Omental fat pad (tissue), 4 donors: Measurements from ENCODE around the gene ZNF747. TPM values are rescaled to one million over a fixed set of nuclear protein-coding genes. Genes with fewer than 3 reads are reported as not detected.

Experiments
- ATAC-seq: fragments of 150-250 bp; one replicate; pipeline ENCODE4 v1.9.1; 2016; ENCODE audit warnings: mild to moderate bottlenecking, moderate library complexity; ENCODE audit not compliant: low FRiP score
- DNase-seq: peaks from one replicate; pipeline ENCODE4 v3.0.0-alpha.2; 2019; ENCODE audit warnings: low spot score
- CTCF ChIP-seq, 3 donors: fragments of 450-650 bp; IDR thresholded peaks; one replicate each; pipeline ENCODE4 v1.5.1; 2016 to 2017; ENCODE audit warnings: antibody characterized with exemption in 3 of 3, mild to moderate bottlenecking in 3 of 3, moderate library complexity in 2 of 3
- total RNA-seq, 4 donors: library from RNA; depleted of rRNA; stranded (reverse); fragments of >200 nt; gene quantifications; one replicate each; pipeline ENCODE4 v1.1.0, GENCODE V29; 2016

The ZNF747 gene
- total RNA-seq, 4 donors from 2014 or later = 7.7 to 12.1 (median 10.4) TPM

- TF ChIP-seq CTCF (IDR thresholded peaks at IDR 0.05) = no peak
Observed at GRCh38 chr16:30569746-30570635, 35.3 kb upstream of the ZNF747 start.

GRCh38 chr16:30569281-30569680 is 34.6 kb upstream of the ZNF747 start:
- DNase-seq = no peak
- no peak for ATAC-seq
- no peak for TF ChIP-seq CTCF (IDR thresholded peaks at IDR 0.05)

More at GRCh38 chr16:30569746-30570635, 35.3 kb upstream of the ZNF747 start:
- DNase-seq (no peak), ATAC-seq (no peak)

GRCh38 chr16:30567991-30568638 is 33.5 kb upstream of the ZNF747 start:
- DNase-seq = no peak
- peak; percentile 67 for ATAC-seq
- no peak for TF ChIP-seq CTCF (IDR thresholded peaks at IDR 0.05)

- peak; percentile 19 for ATAC-seq
- TF ChIP-seq CTCF (IDR thresholded peaks at IDR 0.05) = no peak
- no peak for DNase-seq
Observed at GRCh38 chr16:30567160-30567990, 32.7 kb upstream of the ZNF747 start.

GRCh38 chr16:30566531-30566930 is 31.9 kb upstream of the ZNF747 start:
- DNase-seq (no peak), ATAC-seq (no peak)
- no peak for TF ChIP-seq CTCF (IDR thresholded peaks at IDR 0.05)

- DNase-seq = no peak
- no peak for ATAC-seq
- TF ChIP-seq CTCF (IDR thresholded peaks at IDR 0.05) = no peak
Observed at GRCh38 chr16:30565984-30566383, 31.3 kb upstream of the ZNF747 start.
